Stimulated activated CD4-positive, alpha-beta T cell treated with anti-CD3 and anti-CD28 coated beads, TNF-alpha, amount 100 ng/mL, for 24 hours (primary cell): ENCODE results near the gene PRIMA1.

Source experiments
- DNase-seq, 3 experiments: peaks; one replicate each; pipeline ENCODE4 v3.0.0-alpha.2; 2020; ENCODE audit warnings: low read depth in 3 of 3

PRIMA1 gene

GRCh38 chr14:93757206-93757605 lies 31.1 kb downstream of the PRIMA1 start:
- DNase-seq = no peak

GRCh38 chr14:93753647-93754046 lies 34.6 kb downstream of the PRIMA1 start:
- DNase-seq = no peak

- DNase-seq = no peak
Observed at GRCh38 chr14:93752980-93753561, 35.2 kb downstream of the PRIMA1 start.

- no peak for DNase-seq
Observed at GRCh38 chr14:93751946-93752655, 36.2 kb downstream of the PRIMA1 start.

- DNase-seq = no peak
Observed at GRCh38 chr14:93749076-93749420, 39.2 kb downstream of the PRIMA1 start.

GRCh38 chr14:93748208-93749075 lies 39.8 kb downstream of the PRIMA1 start:
- no peak for DNase-seq

- DNase-seq = no peak
Observed at GRCh38 chr14:93747560-93747959, 40.7 kb downstream of the PRIMA1 start.

GRCh38 chr14:93747102-93747501 lies 41.2 kb downstream of the PRIMA1 start:
- DNase-seq = no peak

GRCh38 chr14:93745603-93746273 lies 42.5 kb downstream of the PRIMA1 start:
- DNase-seq = no peak

- DNase-seq = no peak
Observed at GRCh38 chr14:93744876-93745275, 43.4 kb downstream of the PRIMA1 start.

- no peak for DNase-seq
Observed at GRCh38 chr14:93744176-93744575, 44.1 kb downstream of the PRIMA1 start.

- no peak for DNase-seq
Observed at GRCh38 chr14:93743270-93744060, 44.8 kb downstream of the PRIMA1 start.

GRCh38 chr14:93742761-93743160 lies 45.5 kb downstream of the PRIMA1 start:
- no peak for DNase-seq

GRCh38 chr14:93741556-93742230 lies 46.6 kb downstream of the PRIMA1 start:
- DNase-seq = no peak

- no peak for DNase-seq
Observed at GRCh38 chr14:93737634-93738033, 50.7 kb downstream of the PRIMA1 start.

GRCh38 chr14:93736378-93737014 lies 51.8 kb downstream of the PRIMA1 start:
- no peak for DNase-seq

- DNase-seq = no peak
Observed at GRCh38 chr14:93735206-93735605, 53.1 kb downstream of the PRIMA1 start.

GRCh38 chr14:93734086-93734822 lies 54.0 kb downstream of the PRIMA1 start:
- DNase-seq = peak in 1 of 3 experiments; percentile 6

GRCh38 chr14:93733631-93734030 lies 54.7 kb downstream of the PRIMA1 start:
- DNase-seq = no peak

- no peak for DNase-seq
Observed at GRCh38 chr14:93733231-93733630, 55.1 kb downstream of the PRIMA1 start.
